Cardiac muscle cell (in vitro differentiated cells and primary cell): ENCODE results near the gene SUSD2. TPM values are rescaled to one million over a fixed set of nuclear protein-coding genes. Genes with fewer than 3 reads are reported as not detected.
A peak's percentile ranks its signal among the peaks of the same experiment; 100 is the strongest.
"Not testable (repeated sequence)": the region's sequence is repeated elsewhere in the genome, so short reads cannot be mapped to it uniquely, and the experiment has no call there.

Experiments
- DNase-seq, 2 donors: peaks; one replicate each; pipeline versions ENCODE4 v3.0.0 to v3.0.0-alpha.2; 2010 to 2017; ENCODE audit warnings: low read depth in 1 of 2, low spot score in 1 of 2
- H3K27ac ChIP-seq: fragments of 200-600 bp; sonication (generic); 2 replicates; pipeline ENCODE4 v1.5.1; 2016
- H3K27me3 ChIP-seq: fragments of 200-600 bp; sonication (generic); 2 replicates; pipeline ENCODE4 v1.6.0; 2016; ENCODE audit warnings: control low read depth
- H3K36me3 ChIP-seq: fragments of 200-600 bp; sonication (generic); 2 replicates; pipeline ENCODE4 v1.5.1; 2016; ENCODE audit warnings: control low read depth
- H3K4me1 ChIP-seq: fragments of 200-600 bp; sonication (generic); 2 replicates; pipeline ENCODE4 v1.8.1; 2017; ENCODE audit warnings: low read depth, mild to moderate bottlenecking, mixed run types
- H3K4me3 ChIP-seq: fragments of 200-600 bp; sonication (generic); 2 replicates; pipeline ENCODE4 v1.5.1; 2016; ENCODE audit warnings: mild to moderate bottlenecking
- H3K9me3 ChIP-seq: fragments of 200-600 bp; sonication (generic); 2 replicates; pipeline ENCODE4 v1.5.1; 2017; ENCODE audit warnings: low read depth, mild to moderate bottlenecking, control low read depth
- CTCF ChIP-seq: IDR thresholded peaks from 2 replicates; pipeline ENCODE4 v1.5.1; 2012; ENCODE audit warnings: low read depth, mild to moderate bottlenecking, low read length
- polyA plus RNA-seq: library from polyadenylated mRNA; unstranded; fragments of >200 nt; fragmentation: Nextera tagmentation; extraction: Ambion mirVana; gene quantifications from 2 replicates; pipeline ENCODE4 v1.2.1, GENCODE V29; 2016
- total RNA-seq: library from RNA; depleted of rRNA; stranded (reverse); fragments of >200 nt; gene quantifications from 2 replicates; pipeline ENCODE4 v1.2.3, GENCODE V29; 2016

Gene SUSD2
- total and polyA plus RNA-seq, 2 experiments from 2014 or later: 1.8 to 2.6 TPM

- H3K4me1 ChIP-seq: no peaks in the 10 kb centered on the region
- H3K9me3 ChIP-seq: no peaks in the 10 kb centered on the region
- H3K27ac ChIP-seq: no peak overlapping the region
- no peak overlapping the region for H3K4me3 ChIP-seq
- no peak for DNase-seq
- H3K36me3 ChIP-seq: no peaks in the 10 kb centered on the region
- no peaks in the 10 kb centered on the region for H3K27me3 ChIP-seq
- no peak for TF ChIP-seq CTCF
These were observed 10.6 kb downstream of the SUSD2 start for GRCh38 chr22:24191893-24192292.

- H3K9me3 ChIP-seq: no peaks in the 10 kb centered on the region
- H3K27me3 ChIP-seq: no peaks in the 10 kb centered on the region
- no peaks in the 10 kb centered on the region for H3K36me3 ChIP-seq
- no peaks in the 10 kb centered on the region for H3K4me1 ChIP-seq
- DNase-seq: no peak
- H3K4me3 ChIP-seq: no peak overlapping the region
- TF ChIP-seq CTCF: no peak
- no peak overlapping the region for H3K27ac ChIP-seq
These were observed 17.4 kb downstream of the SUSD2 start for GRCh38 chr22:24198682-24199052.

GRCh38 chr22:24200619-24201212, 19.4 kb downstream of the SUSD2 start:
- H3K9me3 ChIP-seq: no peaks in the 10 kb centered on the region
- H3K4me3 ChIP-seq: no peak overlapping the region
- no peak for TF ChIP-seq CTCF
- no peaks in the 10 kb centered on the region for H3K27me3 ChIP-seq
- no peak overlapping the region for H3K27ac ChIP-seq
- H3K4me1 ChIP-seq: no peaks in the 10 kb centered on the region
- DNase-seq: peak in 1 of 2 donors; percentile 78
- H3K36me3 ChIP-seq: no peaks in the 10 kb centered on the region

GRCh38 chr22:24201681-24202614, 20.7 kb downstream of the SUSD2 start:
- no peaks in the 10 kb centered on the region for H3K36me3 ChIP-seq
- no peaks in the 10 kb centered on the region for H3K4me1 ChIP-seq
- H3K27ac ChIP-seq: no peak overlapping the region
- no peaks in the 10 kb centered on the region for H3K9me3 ChIP-seq
- no peak for DNase-seq
- H3K4me3 ChIP-seq: no peak overlapping the region
- no peak for TF ChIP-seq CTCF
- H3K27me3 ChIP-seq: no peaks in the 10 kb centered on the region

GRCh38 chr22:24203856-24204255, 22.6 kb downstream of the SUSD2 start:
- not testable (repeated sequence) for H3K27me3 ChIP-seq, H3K4me3 ChIP-seq, H3K27ac ChIP-seq, H3K4me1 ChIP-seq, H3K9me3 ChIP-seq, DNase-seq, H3K36me3 ChIP-seq
